ENCODE data around the gene EEF1A2.

DNA sequence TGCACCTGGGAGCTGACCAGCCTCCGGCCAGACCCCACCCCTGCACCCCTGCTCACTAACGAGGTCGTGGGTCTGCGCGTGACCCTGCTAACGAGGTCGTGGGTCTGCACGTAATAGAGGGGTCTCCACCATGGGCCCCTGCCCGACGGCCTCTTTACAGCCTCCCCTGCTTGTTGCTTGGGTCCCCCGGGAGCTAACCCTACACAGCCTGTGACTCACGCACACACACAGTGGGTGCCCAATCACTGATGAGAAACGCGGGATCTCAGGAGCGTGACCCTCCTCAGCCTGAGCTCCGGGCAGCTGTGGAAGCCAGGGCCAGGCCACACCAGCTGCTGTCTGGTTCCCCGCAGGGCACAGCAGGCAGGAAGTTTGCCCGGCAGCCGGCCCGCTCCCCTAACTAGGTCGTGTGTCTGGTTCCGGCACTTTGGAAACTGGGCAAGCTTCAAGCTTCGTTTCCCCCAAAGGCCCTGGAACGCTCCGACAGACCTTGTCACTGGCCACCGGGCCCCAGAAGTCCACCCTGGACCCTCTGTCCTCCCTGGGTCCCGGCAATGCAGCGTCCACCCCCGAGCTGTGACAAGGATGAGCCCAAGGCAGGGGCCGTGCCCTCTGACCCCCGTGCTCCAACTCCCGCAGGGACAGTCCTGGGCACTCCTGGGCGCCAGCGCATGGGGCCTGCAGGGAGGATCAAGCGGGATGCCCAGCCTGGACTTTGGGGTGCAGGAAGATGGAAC lies 37.5 kb upstream of the EEF1A2 start:
- TF ChIP-seq, protein P1, sequence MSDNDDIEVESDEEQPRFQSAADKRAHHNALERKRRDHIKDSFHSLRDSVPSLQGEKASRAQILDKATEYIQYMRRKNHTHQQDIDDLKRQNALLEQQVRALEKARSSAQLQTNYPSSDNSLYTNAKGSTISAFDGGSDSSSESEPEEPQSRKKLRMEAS (IDR thresholded peaks at IDR 0.05): peak; percentile 19
- TF ChIP-seq ZBTB7A (IDR thresholded peaks at IDR 0.05; ENCODE audit: low read depth) (peak; percentile 89), EP300 (IDR thresholded peaks at IDR 0.05; ENCODE audit: borderline replicate concordance) (peak; percentile 79), REST (IDR thresholded peaks at IDR 0.05; ENCODE audit: low read depth) (no peak)
